Measurements from ENCODE around the gene AUTS2.

DNA sequence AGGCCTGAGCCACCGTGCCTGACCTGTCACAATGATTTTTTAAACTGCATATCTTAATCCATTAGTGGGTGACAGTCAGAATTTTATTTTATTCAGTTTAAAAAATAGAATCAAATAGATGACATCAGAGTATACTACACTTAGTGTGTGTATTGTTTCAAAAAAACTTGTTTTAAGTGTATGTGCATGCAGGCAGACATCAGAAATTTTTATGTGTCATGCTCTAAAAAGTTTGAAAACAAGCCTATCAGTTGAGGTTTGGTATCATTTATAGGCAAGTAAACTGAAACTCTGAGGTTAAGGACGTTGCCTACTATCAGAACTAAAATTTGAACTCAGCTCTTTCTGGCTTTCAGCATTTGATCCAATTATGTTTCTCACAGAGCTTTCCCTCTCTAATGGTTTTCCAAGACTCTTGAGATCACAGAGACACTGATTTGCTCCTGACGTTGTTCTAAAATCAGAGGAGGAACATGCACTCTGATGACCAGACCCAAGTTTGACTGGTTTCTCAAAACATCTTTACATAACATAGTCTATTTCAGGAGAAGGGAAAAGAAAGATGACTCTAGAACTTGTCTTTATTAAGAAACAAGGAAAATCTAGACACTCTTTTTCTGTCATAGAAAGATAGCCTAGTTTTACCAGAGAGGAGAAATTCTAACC is 188.6 kb downstream of the AUTS2 start:
- TF ChIP-seq CTCF (IDR thresholded peaks at IDR 0.05; ENCODE audit: insufficient read depth, low read length) (no peak), GABPA (IDR thresholded peaks at IDR 0.05; ENCODE audit: low read depth) (no peak), POLR2AphosphoS5 (IDR thresholded peaks at IDR 0.05; ENCODE audit: low read depth) (no peak)

Data from HL-60 (cell line).